Neural progenitor cell (in vitro differentiated cells): ENCODE measurements around the gene TLE4. TPM values are rescaled to one million over a fixed set of nuclear protein-coding genes. Genes with fewer than 3 reads are reported as not detected.
A peak's percentile ranks its signal among the peaks of the same experiment; 100 is the strongest.

ENCODE experiments used
- DNase-seq: peaks from one replicate; pipeline ENCODE4 v3.0.0-alpha.2; 2016; ENCODE audit warnings: low spot score
- H2AFZ ChIP-seq: fragments of 200-600 bp; sonication (generic); replicated peaks from 2 replicates; pipeline ENCODE4 v1.6.1; 2016; ENCODE audit warnings: antibody characterized with exemption
- H3F3A ChIP-seq: fragments of 200-600 bp; sonication (generic); 2 replicates; pipeline ENCODE4 v1.6.1; 2016; ENCODE audit warnings: antibody characterized with exemption, low read depth
- H3K27ac ChIP-seq: fragments of 200-600 bp; sonication (generic); 2 replicates; pipeline ENCODE4 v1.5.1; 2016; ENCODE audit warnings: mild to moderate bottlenecking
- H3K27me3 ChIP-seq: fragments of 200-600 bp; sonication (generic); 2 replicates; pipeline ENCODE4 v1.6.1; 2016; ENCODE audit warnings: mild to moderate bottlenecking, moderate library complexity
- H3K36me3 ChIP-seq: fragments of 200-600 bp; sonication (generic); 2 replicates; pipeline ENCODE4 v1.5.1; 2016
- H3K4me1 ChIP-seq: fragments of 200-600 bp; sonication (generic); 2 replicates; pipeline ENCODE4 v1.6.1; 2016; ENCODE audit warnings: mixed run types
- H3K4me2 ChIP-seq: fragments of 200-600 bp; sonication (generic); 2 replicates; pipeline ENCODE4 v1.6.1; 2016
- H3K4me3 ChIP-seq: fragments of 200-600 bp; sonication (generic); 2 replicates; pipeline ENCODE4 v1.5.1; 2016
- H3K79me2 ChIP-seq: fragments of 200-600 bp; sonication (generic); 2 replicates; pipeline ENCODE4 v1.6.1; 2016; ENCODE audit warnings: low read depth
- H3K9ac ChIP-seq: fragments of 200-600 bp; sonication (generic); 2 replicates; pipeline ENCODE4 v1.6.1; 2016
- H3K9me3 ChIP-seq: fragments of 200-600 bp; sonication (generic); 2 replicates; pipeline ENCODE4 v1.5.1; 2016; ENCODE audit warnings: low read depth
- H4K20me1 ChIP-seq: fragments of 200-600 bp; sonication (generic); 2 replicates; pipeline ENCODE4 v1.6.1; 2016; ENCODE audit warnings: low read depth
- H3K27ac Mint-ChIP-seq: 3 replicates; pipeline ENCODE4 v1.8.0; 2021; ENCODE audit warnings: mixed read lengths
- H3K27me3 Mint-ChIP-seq: 2 replicates; pipeline ENCODE4 v1.8.0; 2022; ENCODE audit warnings: low read depth, mild to moderate bottlenecking, inconsistent platforms, moderate library complexity, mixed read lengths; ENCODE audit not compliant: insufficient read depth
- H3K36me3 Mint-ChIP-seq: 3 replicates; pipeline ENCODE4 v1.8.0; 2021; ENCODE audit warnings: mixed read lengths
- H3K4me1 Mint-ChIP-seq: 3 replicates; pipeline ENCODE4 v1.8.0; 2021; ENCODE audit warnings: mixed read lengths
- H3K4me3 Mint-ChIP-seq: 3 replicates; pipeline ENCODE4 v1.8.0; 2021; ENCODE audit warnings: mild to moderate bottlenecking, moderate library complexity, mixed read lengths
- H3K9me3 Mint-ChIP-seq: 3 replicates; pipeline ENCODE4 v1.8.0; 2020; ENCODE audit warnings: mixed read lengths
- EZH2 ChIP-seq: fragments of 200-600 bp; sonication (generic); IDR thresholded peaks from 2 replicates; pipeline ENCODE4 v1.6.1; 2017; ENCODE audit warnings: antibody characterized with exemption, mild to moderate bottlenecking, moderate library complexity
- EZH2phosphoT487 ChIP-seq: fragments of 200-600 bp; sonication (generic); IDR thresholded peaks from 2 replicates; pipeline ENCODE4 v1.6.1; 2017; ENCODE audit warnings: antibody characterized with exemption
- total RNA-seq: library from RNA; depleted of rRNA; stranded (reverse); fragments of >200 nt; gene quantifications from 2 replicates; pipeline ENCODE4 v1.2.3, GENCODE V29; 2015; ENCODE audit warnings: low replicate concordance
- TF ChIP-seq, protein P1 (sequence below): fragments of 200-600 bp; sonication (generic); IDR thresholded peaks from 2 replicates; pipeline ENCODE4 v1.5.1; 2017; ENCODE audit warnings: antibody characterized with exemption, mild to moderate bottlenecking

TLE4 gene
- total RNA-seq, 1 donor from 2014 or later = 265 TPM

DNA sequence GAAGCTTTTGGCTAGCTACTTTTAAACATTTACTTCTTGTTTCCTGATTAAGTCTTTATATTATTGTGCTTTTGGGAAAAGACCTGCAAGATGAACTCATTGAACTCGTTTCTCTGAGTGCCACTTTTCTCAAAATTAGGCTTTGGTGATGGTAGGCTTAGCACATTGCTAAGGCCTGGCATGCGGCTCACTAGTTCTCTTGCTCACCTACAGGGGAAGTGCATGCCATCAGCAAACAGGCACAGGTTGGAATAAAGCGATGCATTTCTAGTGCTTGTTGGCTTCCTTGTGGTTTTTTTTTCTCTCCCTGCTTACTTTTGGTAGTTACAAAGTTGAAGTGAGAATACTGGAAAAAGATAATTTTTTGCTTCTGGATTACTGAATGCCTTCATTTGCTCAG lies 41.4 kb downstream of the TLE4 start:
- Histone ChIP-seq H3F3A (peaks cover 45% of the 10 kb centered on the region), H3K4me1 (peaks cover 93% of the 10 kb centered on the region), H3K79me2 (peaks cover 90% of the 10 kb centered on the region), H3K36me3 (peaks cover 7% of the 10 kb centered on the region), H3K9me3 (no peaks in the 10 kb centered on the region), H3K27me3 (no peaks in the 10 kb centered on the region), H3K27ac (peak overlapping the region; percentile 99), H3K4me2 (peak overlapping the region; percentile 72), H2AFZ (no peak overlapping the region), H4K20me1 (peaks cover 96% of the 10 kb centered on the region), H3K9ac (no peak overlapping the region), H3K4me3 (no peak overlapping the region)
- DNase-seq = no peak
- TF ChIP-seq EZH2 (no peak), EZH2phosphoT487 (no peak)
- TF ChIP-seq, protein P1, sequence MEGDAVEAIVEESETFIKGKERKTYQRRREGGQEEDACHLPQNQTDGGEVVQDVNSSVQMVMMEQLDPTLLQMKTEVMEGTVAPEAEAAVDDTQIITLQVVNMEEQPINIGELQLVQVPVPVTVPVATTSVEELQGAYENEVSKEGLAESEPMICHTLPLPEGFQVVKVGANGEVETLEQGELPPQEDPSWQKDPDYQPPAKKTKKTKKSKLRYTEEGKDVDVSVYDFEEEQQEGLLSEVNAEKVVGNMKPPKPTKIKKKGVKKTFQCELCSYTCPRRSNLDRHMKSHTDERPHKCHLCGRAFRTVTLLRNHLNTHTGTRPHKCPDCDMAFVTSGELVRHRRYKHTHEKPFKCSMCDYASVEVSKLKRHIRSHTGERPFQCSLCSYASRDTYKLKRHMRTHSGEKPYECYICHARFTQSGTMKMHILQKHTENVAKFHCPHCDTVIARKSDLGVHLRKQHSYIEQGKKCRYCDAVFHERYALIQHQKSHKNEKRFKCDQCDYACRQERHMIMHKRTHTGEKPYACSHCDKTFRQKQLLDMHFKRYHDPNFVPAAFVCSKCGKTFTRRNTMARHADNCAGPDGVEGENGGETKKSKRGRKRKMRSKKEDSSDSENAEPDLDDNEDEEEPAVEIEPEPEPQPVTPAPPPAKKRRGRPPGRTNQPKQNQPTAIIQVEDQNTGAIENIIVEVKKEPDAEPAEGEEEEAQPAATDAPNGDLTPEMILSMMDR = peak; percentile 13
- no peak overlapping the region for H3K4me3 Mint-ChIP-seq
- peaks cover 84% of the 10 kb centered on the region for H3K4me1 Mint-ChIP-seq
- peaks cover 35% of the 10 kb centered on the region for H3K36me3 Mint-ChIP-seq
- no peaks in the 10 kb centered on the region for H3K9me3 Mint-ChIP-seq
- no peaks in the 10 kb centered on the region for H3K27me3 Mint-ChIP-seq
- H3K27ac Mint-ChIP-seq = peak overlapping the region; percentile 59

DNA sequence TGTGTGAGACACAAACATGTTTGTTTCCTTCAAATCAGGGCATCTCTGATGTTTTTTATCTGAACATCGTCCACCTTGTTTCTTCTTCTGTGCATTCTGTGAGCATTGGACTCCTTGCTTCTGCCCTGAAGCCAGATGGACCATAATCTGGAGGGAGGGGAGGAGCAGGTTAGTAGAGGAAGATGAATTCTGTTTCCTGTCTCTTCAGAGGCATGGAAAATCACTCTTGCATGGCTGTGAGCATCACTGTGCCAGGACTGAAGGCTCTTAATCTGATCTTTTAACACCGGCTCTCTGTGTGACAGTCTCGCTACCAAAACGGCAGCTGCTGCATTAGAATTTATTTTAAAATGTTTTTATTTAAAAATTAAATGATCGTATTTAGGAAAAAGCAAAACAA lies 43.3 kb downstream of the TLE4 start:
- peaks cover 7% of the 10 kb centered on the region for H3K36me3 ChIP-seq
- peaks cover 69% of the 10 kb centered on the region for H3K4me1 Mint-ChIP-seq
- H3K27ac Mint-ChIP-seq = peak overlapping the region; percentile 5
- DNase-seq = no peak
- H3K27me3 Mint-ChIP-seq = no peaks in the 10 kb centered on the region
- H3K4me3 Mint-ChIP-seq = no peak overlapping the region
- H3K9me3 Mint-ChIP-seq = no peaks in the 10 kb centered on the region
- no peak overlapping the region for H3K9ac ChIP-seq
- peaks cover 26% of the 10 kb centered on the region for H3F3A ChIP-seq
- H3K4me2 ChIP-seq = peak overlapping the region; percentile 4
- no peak for TF ChIP-seq EZH2
- TF ChIP-seq, protein P1 = no peak
- no peak for TF ChIP-seq EZH2phosphoT487
- H3K4me1 ChIP-seq = peaks cover 87% of the 10 kb centered on the region
- H3K4me3 ChIP-seq = no peak overlapping the region
- no peaks in the 10 kb centered on the region for H3K27me3 ChIP-seq
- H3K9me3 ChIP-seq = no peaks in the 10 kb centered on the region
- peaks cover 49% of the 10 kb centered on the region for H3K36me3 Mint-ChIP-seq
- H3K27ac ChIP-seq = no peak overlapping the region
- no peak overlapping the region for H2AFZ ChIP-seq
- H4K20me1 ChIP-seq = peaks cover 96% of the 10 kb centered on the region
- peaks cover 90% of the 10 kb centered on the region for H3K79me2 ChIP-seq

DNA sequence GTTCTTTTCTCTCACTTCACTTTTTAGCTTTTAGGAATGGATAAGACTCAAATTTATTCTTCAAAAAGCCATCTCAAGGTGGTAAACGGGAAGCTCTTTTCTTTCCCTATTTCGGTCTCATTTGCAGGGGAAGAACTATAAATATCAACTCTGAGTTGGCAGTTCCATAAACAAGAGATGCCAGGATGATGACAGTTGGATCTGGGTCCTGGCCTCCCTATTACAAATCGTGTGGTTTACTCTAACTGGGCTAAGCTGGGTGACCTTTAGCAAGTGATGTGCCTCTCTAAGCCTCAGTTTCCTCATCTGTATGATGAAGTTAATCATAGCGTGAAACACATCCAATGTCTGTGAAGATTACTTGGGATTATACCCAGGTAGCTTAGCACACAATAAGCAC lies 44.2 kb downstream of the TLE4 start:
- Mint-ChIP-seq H3K4me1 (peaks cover 62% of the 10 kb centered on the region), H3K27ac (no peak overlapping the region), H3K36me3 (peaks cover 53% of the 10 kb centered on the region), H3K9me3 (peaks cover 2% of the 10 kb centered on the region), H3K4me3 (no peak overlapping the region), H3K27me3 (no peaks in the 10 kb centered on the region)
- DNase-seq = no peak
- peak overlapping the region; percentile 21 for H3K4me2 ChIP-seq
- no peak overlapping the region for H2AFZ ChIP-seq
- no peak overlapping the region for H3K4me3 ChIP-seq
- peaks cover 99% of the 10 kb centered on the region for H3K79me2 ChIP-seq
- peaks cover 98% of the 10 kb centered on the region for H4K20me1 ChIP-seq
- TF ChIP-seq, protein P1 = no peak
- TF ChIP-seq EZH2 (no peak), EZH2phosphoT487 (no peak)
- H3K9me3 ChIP-seq = no peaks in the 10 kb centered on the region
- H3K36me3 ChIP-seq = peaks cover 7% of the 10 kb centered on the region
- peak overlapping the region; percentile 27 for H3K27ac ChIP-seq
- no peaks in the 10 kb centered on the region for H3K27me3 ChIP-seq
- peaks cover 16% of the 10 kb centered on the region for H3F3A ChIP-seq
- H3K4me1 ChIP-seq = peaks cover 88% of the 10 kb centered on the region
- H3K9ac ChIP-seq = no peak overlapping the region
